Umbilical cord (tissue), 2 donors: Measurements from ENCODE around the gene MMRN2. TPM values are rescaled to one million over a fixed set of nuclear protein-coding genes. Genes with fewer than 3 reads are reported as not detected.

ENCODE experiments used
- DNase-seq: peaks from one replicate; pipeline ENCODE4 v3.0.0-alpha.2; 2015; ENCODE audit warnings: low spot score
- total RNA-seq: library from RNA; depleted of rRNA; stranded (reverse); fragments of >200 nt; gene quantifications from one replicate; pipeline ENCODE4 v1.2.3, GENCODE V29; 2014; ENCODE audit warnings: low replicate concordance; ENCODE audit not compliant: insufficient read depth

Gene MMRN2
- total RNA-seq, 1 donor from 2014 or later: 29.1 TPM

DNA sequence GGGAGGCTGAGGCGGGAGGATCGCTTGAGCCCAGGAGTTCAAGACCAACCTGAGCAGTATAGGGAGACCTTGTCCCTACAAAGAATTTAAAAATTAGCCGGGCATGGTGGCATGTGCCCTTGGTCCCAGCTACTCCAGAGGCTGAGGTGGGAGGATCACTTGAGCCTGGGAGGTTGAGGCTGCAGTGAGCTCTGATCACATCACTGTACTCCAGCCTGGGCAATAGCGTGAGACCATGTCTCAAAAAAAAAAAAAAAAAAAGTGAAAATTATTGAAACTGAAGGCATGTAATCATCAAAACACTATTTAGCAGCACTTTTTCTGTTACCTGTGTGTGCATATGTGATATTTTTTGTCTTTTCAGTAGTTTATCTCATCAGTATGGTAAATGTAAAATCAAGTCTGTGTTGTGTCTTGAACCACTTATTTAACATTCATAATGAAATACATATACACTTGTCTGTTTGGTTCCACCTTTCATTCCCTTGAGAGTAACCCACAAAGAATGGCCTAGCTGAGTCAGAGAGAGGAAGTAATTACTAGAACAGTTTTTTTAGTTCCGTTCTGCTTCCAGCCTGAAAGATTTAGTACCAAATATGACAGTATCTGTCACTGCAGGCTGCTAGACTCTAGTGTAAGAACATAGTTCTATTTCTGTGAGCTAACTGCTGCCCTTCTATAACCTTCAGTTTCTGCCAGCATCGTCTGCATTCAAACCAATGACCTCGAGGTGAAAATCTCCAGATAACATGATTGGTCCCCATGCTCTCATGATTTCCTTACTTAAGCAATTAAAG is 68.6 kb downstream of the MMRN2 start:
- peak; percentile 18 for DNase-seq

Other genes starting within 250 kb of the MMRN2 start
- gene BMPR1A, start 201.0 kb downstream of the MMRN2 start, total RNA-seq: 66.4 TPM
- 5.3 TPM for gene SNCG, start 984 bp upstream of the MMRN2 start, total RNA-seq
- 21.9 TPM for gene ADIRF, start 10.9 kb upstream of the MMRN2 start, total RNA-seq
- not detected for gene FAM25A, start 62.7 kb upstream of the MMRN2 start, total RNA-seq
- 82.8 TPM for gene GLUD1, start 137.2 kb upstream of the MMRN2 start, total RNA-seq
- 32.7 TPM for gene SHLD2, start 137.6 kb upstream of the MMRN2 start, total RNA-seq